HepG2 (cell line): ENCODE results near the gene HAGHL. TPM values are rescaled to one million over a fixed set of nuclear protein-coding genes. Genes with fewer than 3 reads are reported as not detected.

Source experiments
- ATF7-NPFF ChIP-seq: sonication (generic); formaldehyde crosslinking; IDR thresholded peaks from 2 replicates; pipeline ENCODE4 v1.8.1; 2023; ENCODE audit warnings: mild to moderate bottlenecking, low read depth, missing genetic modification reagents, moderate library complexity
- CENPX ChIP-seq: sonication (generic); formaldehyde crosslinking; IDR thresholded peaks from 2 replicates; pipeline ENCODE4 v1.9.0; 2021; ENCODE audit warnings: mild to moderate bottlenecking, missing genetic modification reagents, moderate library complexity
- FOXO1 ChIP-seq: sonication (generic); formaldehyde crosslinking; IDR thresholded peaks from 2 replicates; pipeline ENCODE4 v1.4.0; 2020; ENCODE audit warnings: missing genetic modification reagents
- GTF3A ChIP-seq: sonication (generic); formaldehyde crosslinking; conservative IDR thresholded peaks from 2 replicates; pipeline ENCODE4 v1.4.0; 2020; ENCODE audit warnings: mild to moderate bottlenecking, missing genetic modification reagents
- IKZF4 ChIP-seq: sonication (generic); formaldehyde crosslinking; IDR thresholded peaks from 2 replicates; pipeline ENCODE4 v1.5.1; 2020; ENCODE audit warnings: borderline replicate concordance, mild to moderate bottlenecking, low read depth, missing genetic modification reagents; ENCODE audit errors: not compliant biosample characterization
- MYPOP ChIP-seq: sonication (generic); formaldehyde crosslinking; IDR thresholded peaks from 2 replicates; pipeline ENCODE4 v1.8.1; 2023; ENCODE audit warnings: mild to moderate bottlenecking, moderate library complexity, missing genetic modification reagents
- NFKB2 ChIP-seq: sonication (generic); formaldehyde crosslinking; IDR thresholded peaks from 2 replicates; pipeline ENCODE4 v1.4.0; 2020; ENCODE audit warnings: missing genetic modification reagents, borderline replicate concordance
- SKI ChIP-seq: fragments of 450-650 bp; IDR thresholded peaks from one replicate; pipeline ENCODE4 v1.6.1; 2018; ENCODE audit warnings: mild to moderate bottlenecking; ENCODE audit not compliant: partially characterized antibody
- SKIL ChIP-seq: sonication (generic); formaldehyde crosslinking; IDR thresholded peaks from 2 replicates; pipeline ENCODE4 v1.8.0; 2022; ENCODE audit warnings: missing genetic modification reagents, mild to moderate bottlenecking, moderate library complexity, borderline replicate concordance
- SNAPC2 ChIP-seq: sonication (generic); formaldehyde crosslinking; IDR thresholded peaks from 2 replicates; pipeline ENCODE4 v1.8.1; 2022; ENCODE audit warnings: mild to moderate bottlenecking, missing genetic modification reagents
- SOX5 ChIP-seq: IDR thresholded peaks from 2 replicates; pipeline ENCODE4 v1.6.1; 2016; ENCODE audit warnings: borderline replicate concordance
- TGIF2 ChIP-seq: IDR thresholded peaks from 2 replicates; pipeline ENCODE4 v1.6.1; 2016; ENCODE audit warnings: control low read depth, missing compliant biosample characterization
- ZBTB33 ChIP-seq: sonication (generic); formaldehyde crosslinking; IDR thresholded peaks from 2 replicates; pipeline ENCODE4 v1.4.0; 2020; ENCODE audit warnings: missing genetic modification reagents
- ZIK1 ChIP-seq: sonication (generic); formaldehyde crosslinking; IDR thresholded peaks from 2 replicates; pipeline ENCODE4 v1.5.0; 2020; ENCODE audit warnings: mild to moderate bottlenecking, low read depth, missing genetic modification reagents, borderline replicate concordance
- ZKSCAN8 ChIP-seq: IDR thresholded peaks from 2 replicates; pipeline ENCODE4 v1.6.1; 2016; ENCODE audit warnings: borderline replicate concordance, missing genetic modification reagents, missing compliant biosample characterization
- ZNF616 ChIP-seq: sonication (generic); formaldehyde crosslinking; IDR thresholded peaks from 2 replicates; pipeline ENCODE4 v1.5.0; 2020; ENCODE audit warnings: low read depth, mild to moderate bottlenecking, missing genetic modification reagents
- ZNF780A ChIP-seq: sonication (generic); formaldehyde crosslinking; IDR thresholded peaks from 2 replicates; pipeline ENCODE4 v1.8.0; 2022; ENCODE audit warnings: mild to moderate bottlenecking, missing genetic modification reagents, moderate library complexity
- ZNF788 ChIP-seq: sonication (generic); formaldehyde crosslinking; IDR thresholded peaks from 2 replicates; pipeline ENCODE4 v1.5.0; 2020; ENCODE audit warnings: mild to moderate bottlenecking, missing genetic modification reagents, borderline replicate concordance
- ZNF850 ChIP-seq: sonication (generic); formaldehyde crosslinking; conservative IDR thresholded peaks from 2 replicates; pipeline ENCODE4 v1.9.0; 2021; ENCODE audit warnings: mild to moderate bottlenecking, missing genetic modification reagents
- polyA plus RNA-seq, 8 experiments: library from polyadenylated mRNA; depleted of rRNA in 3 of 8; stranded (reverse) in 7 of 8; unstranded in 1 of 8; fragments of >200 nt; fragmentation: Illumina TruSeq in 4 of 8; extraction: Trizol in 4 of 8; gene quantifications; 2 replicates each; pipeline versions ENCODE4 v1.2.1 to v1.2.3, GENCODE V29; 2011 to 2016; ENCODE audit warnings: low read depth in 4 of 8, missing spikeins in 1 of 8, mixed read lengths in 1 of 8; ENCODE audit not compliant: insufficient read depth in 1 of 8
- total RNA-seq, 5 experiments: library from RNA; depleted of rRNA; stranded (reverse); fragments of >200 nt; fragmentation: Illumina TruSeq; extraction: Trizol; gene quantifications; 2 replicates each; pipeline ENCODE4 v1.2.3, GENCODE V29; 2016; ENCODE audit warnings: low read depth in 1 of 5
- TF ChIP-seq, protein P1 (sequence below): sonication (generic); formaldehyde crosslinking; IDR thresholded peaks from 2 replicates; pipeline ENCODE4 v1.8.1; 2023; ENCODE audit warnings: missing genetic modification reagents, inconsistent platforms, borderline replicate concordance
- TF ChIP-seq, protein P2 (sequence below): conservative IDR thresholded peaks from 2 replicates; pipeline ENCODE4 v1.6.1; 2018; ENCODE audit warnings: missing genetic modification reagents

Gene HAGHL
- total and polyA plus RNA-seq, 2 of the 13 experiments (the other 11 are each of a cell fraction or from before 2014, with no cell fraction given): 3.4 to 8.4 TPM

DNA sequence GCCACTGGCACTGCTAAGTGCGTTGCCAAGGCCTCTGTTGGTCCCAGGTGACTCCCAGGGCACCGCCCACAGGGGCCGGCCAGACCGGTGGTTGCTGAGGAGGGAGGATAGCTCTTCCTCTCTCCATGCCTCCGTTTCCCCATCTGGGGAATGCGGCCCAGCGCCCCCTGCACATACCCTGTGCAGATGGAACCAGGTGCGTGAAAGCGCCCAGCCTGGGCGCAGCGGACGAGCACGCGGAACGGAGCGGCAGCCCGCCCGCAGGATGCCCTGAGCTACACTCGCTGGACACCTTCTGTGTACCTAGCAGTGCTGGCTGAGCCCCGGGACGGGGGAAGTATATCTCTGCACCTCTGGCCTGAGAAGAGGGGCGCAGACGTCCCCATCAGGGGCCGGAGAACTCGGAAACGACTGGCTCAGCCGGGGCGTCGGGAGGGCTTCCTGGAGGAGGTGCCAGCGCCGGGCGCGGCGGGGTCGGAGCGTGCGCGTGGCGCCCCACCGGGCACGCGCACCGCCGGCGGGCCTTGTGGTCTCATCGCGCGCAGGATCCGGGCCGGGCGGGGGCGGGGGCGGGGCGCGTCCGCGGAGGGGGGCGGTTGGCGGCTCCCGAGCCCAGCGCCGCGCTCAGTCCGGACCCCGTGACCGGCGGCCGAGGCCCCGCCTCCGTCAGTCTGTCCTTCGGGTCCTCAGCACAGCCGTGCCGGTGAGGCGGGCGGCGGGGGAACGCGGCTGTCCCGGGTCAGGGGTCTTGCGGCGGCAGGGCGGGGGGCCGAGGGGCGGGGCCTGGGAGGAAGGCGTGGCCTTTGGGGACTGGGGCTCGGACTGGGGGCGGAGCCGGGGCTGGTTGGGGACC is at the start of gene HAGHL, which contains the start of gene CCDC78 (continued):
- TF ChIP-seq ZNF780A (CRISPR knock-in tag) (no peak), ZNF788 (CRISPR knock-in tag) (0 out of 2 replicates have a peak, but pooled peaks have one; percentile 34), NFKB2 (no peak), SNAPC2 (CRISPR knock-in tag) (no peak), GTF3A (CRISPR knock-in tag) (no peak), ATF7-NPFF (CRISPR knock-in tag) (no peak), CENPX (CRISPR knock-in tag) (no peak), ZKSCAN8 (CRISPR knock-in tag) (no peak), ZNF616 (CRISPR knock-in tag) (no peak), MYPOP (CRISPR knock-in tag) (no peak), SKIL (CRISPR knock-in tag) (no peak), FOXO1 (CRISPR knock-in tag) (no peak), ZNF850 (CRISPR knock-in tag) (no peak), SOX5 (CRISPR knock-in tag) (no peak), IKZF4 (CRISPR knock-in tag) (no peak), TGIF2 (CRISPR knock-in tag) (no peak), SKI (no peak), ZIK1 (CRISPR knock-in tag) (no peak), ZBTB33 (CRISPR knock-in tag) (peak; percentile 49)
- TF ChIP-seq, protein P1, sequence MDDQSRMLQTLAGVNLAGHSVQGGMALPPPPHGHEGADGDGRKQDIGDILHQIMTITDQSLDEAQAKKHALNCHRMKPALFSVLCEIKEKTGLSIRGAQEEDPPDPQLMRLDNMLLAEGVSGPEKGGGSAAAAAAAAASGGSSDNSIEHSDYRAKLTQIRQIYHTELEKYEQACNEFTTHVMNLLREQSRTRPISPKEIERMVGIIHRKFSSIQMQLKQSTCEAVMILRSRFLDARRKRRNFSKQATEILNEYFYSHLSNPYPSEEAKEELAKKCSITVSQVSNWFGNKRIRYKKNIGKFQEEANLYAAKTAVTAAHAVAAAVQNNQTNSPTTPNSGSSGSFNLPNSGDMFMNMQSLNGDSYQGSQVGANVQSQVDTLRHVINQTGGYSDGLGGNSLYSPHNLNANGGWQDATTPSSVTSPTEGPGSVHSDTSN (CRISPR knock-in tag): no peak
- TF ChIP-seq, protein P2, sequence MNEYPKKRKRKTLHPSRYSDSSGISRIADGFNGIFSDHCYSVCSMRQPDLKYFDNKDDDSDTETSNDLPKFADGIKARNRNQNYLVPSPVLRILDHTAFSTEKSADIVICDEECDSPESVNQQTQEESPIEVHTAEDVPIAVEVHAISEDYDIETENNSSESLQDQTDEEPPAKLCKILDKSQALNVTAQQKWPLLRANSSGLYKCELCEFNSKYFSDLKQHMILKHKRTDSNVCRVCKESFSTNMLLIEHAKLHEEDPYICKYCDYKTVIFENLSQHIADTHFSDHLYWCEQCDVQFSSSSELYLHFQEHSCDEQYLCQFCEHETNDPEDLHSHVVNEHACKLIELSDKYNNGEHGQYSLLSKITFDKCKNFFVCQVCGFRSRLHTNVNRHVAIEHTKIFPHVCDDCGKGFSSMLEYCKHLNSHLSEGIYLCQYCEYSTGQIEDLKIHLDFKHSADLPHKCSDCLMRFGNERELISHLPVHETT: 0 out of 2 replicates have a peak, but pooled peaks have one; percentile 18
